Measurements from ENCODE around the gene AUTS2.

The AUTS2 gene

GRCh38 chr7:70092314-70093204 lies 494.3 kb downstream of the AUTS2 start:
- DNase-seq, result peak; percentile 37 to 68 (median 48)

- DNase-seq, result peak in 1 of 3 experiments; percentile 41
These were observed 495.1 kb downstream of the AUTS2 start for GRCh38 chr7:70093205-70093904.

- no peak for DNase-seq
These were observed 496.6 kb downstream of the AUTS2 start for GRCh38 chr7:70094831-70095230.

GRCh38 chr7:70097645-70098044 lies 499.4 kb downstream of the AUTS2 start:
- DNase-seq, result peak; percentile 41 to 83 (median 63)

GRCh38 chr7:70098133-70098561 lies 499.9 kb downstream of the AUTS2 start:
- DNase-seq, result peak; percentile 36 to 83 (median 41)

GRCh38 chr7:70098905-70099672 lies 500.8 kb downstream of the AUTS2 start:
- no peak for DNase-seq

GRCh38 chr7:70104243-70104642 lies 506.0 kb downstream of the AUTS2 start:
- no peak for DNase-seq

GRCh38 chr7:70113078-70113477 lies 514.8 kb downstream of the AUTS2 start:
- DNase-seq, result no peak

- DNase-seq, result no peak
These were observed 515.3 kb downstream of the AUTS2 start for GRCh38 chr7:70113536-70113935.

- DNase-seq, result no peak
These were observed 516.5 kb downstream of the AUTS2 start for GRCh38 chr7:70114806-70115205.

- DNase-seq, result no peak
These were observed 518.0 kb downstream of the AUTS2 start for GRCh38 chr7:70116244-70116643.

- no peak for DNase-seq
These were observed 518.6 kb downstream of the AUTS2 start for GRCh38 chr7:70116867-70117266.

- no peak for DNase-seq
These were observed 522.6 kb downstream of the AUTS2 start for GRCh38 chr7:70120851-70121250.

GRCh38 chr7:70131817-70132216 lies 533.5 kb downstream of the AUTS2 start:
- peak; percentile 48 to 77 (median 51) for DNase-seq

- DNase-seq, result peak in 2 of 3 experiments; percentile 51 to 80
These were observed 534.1 kb downstream of the AUTS2 start for GRCh38 chr7:70132226-70132851.

GRCh38 chr7:70132852-70133690 lies 534.8 kb downstream of the AUTS2 start:
- peak in 2 of 3 experiments; percentile 41 to 75 for DNase-seq

- DNase-seq, result peak in 2 of 3 experiments; percentile 45 to 83
These were observed 535.9 kb downstream of the AUTS2 start for GRCh38 chr7:70134029-70134770.

- DNase-seq, result no peak
These were observed 537.4 kb downstream of the AUTS2 start for GRCh38 chr7:70135656-70136055.

GRCh38 chr7:70137126-70137525 lies 538.9 kb downstream of the AUTS2 start:
- DNase-seq, result no peak

GRCh38 chr7:70142247-70142932 lies 544.1 kb downstream of the AUTS2 start:
- no peak for DNase-seq
